MM.1S (cell line): Measurements from ENCODE around the gene CD99L2.

Source experiments
- CTCF ChIP-seq: fragments of 300-600 bp; sonication (generic); IDR thresholded peaks from 2 replicates; pipeline ENCODE4 v1.5.1; 2016; ENCODE audit warnings: antibody characterized with exemption, low read length, mixed read lengths
- EZH2 ChIP-seq: fragments of 300-600 bp; sonication (generic); optimal IDR thresholded peaks from 2 replicates; pipeline ENCODE3; 2017; ENCODE audit warnings: low read depth, mild to moderate bottlenecking, antibody characterized with exemption, low read length, mixed read lengths

DNA sequence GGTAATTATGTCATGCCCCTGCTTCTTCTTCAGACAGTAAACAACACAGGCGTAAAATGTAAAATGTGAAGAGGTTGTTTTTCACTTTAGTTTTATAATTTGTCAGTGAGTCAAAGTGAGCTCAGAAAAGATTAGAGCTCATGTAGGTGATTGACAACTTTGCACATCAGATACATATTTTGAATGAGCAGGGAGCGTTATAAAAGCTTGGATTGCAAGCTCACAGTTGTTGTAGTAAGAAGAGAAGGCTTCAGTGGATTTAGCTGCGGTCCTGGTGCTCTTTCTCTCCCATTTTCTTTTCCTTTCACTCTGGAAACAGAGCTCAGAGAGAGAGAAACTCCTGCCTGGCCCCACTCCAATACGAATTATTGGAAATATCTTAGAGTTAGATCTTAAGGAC is 178.8 kb downstream of the CD99L2 start:
- TF ChIP-seq CTCF (no peak), EZH2 (no peak)
